A549 (cell line): Measurements from ENCODE around the gene AQP6. TPM values are rescaled to one million over a fixed set of nuclear protein-coding genes. Genes with fewer than 3 reads are reported as not detected.

Source experiments
- ATAC-seq, 2 experiments: fragments of 200-7000 bp in 1 of 2; fragments of >200 bp in 1 of 2; cut with Nextera tagmentation in 1 of 2; cut with Tn5 transposase in 1 of 2; 3 replicates each; pipeline versions ENCODE4 v1.8.0 to v1.9.1; 2018 to 2020; ENCODE audit warnings: mild to moderate bottlenecking in 1 of 2, moderate library complexity in 1 of 2
- CTCF ChIA-PET: fragments of 300-600 bp; sonication (Branson Sonifier 250); formaldehyde crosslinking; extraction: SDS; loops from one replicate; lab custom pipeline; 2021; ENCODE audit warnings: antibody characterized with exemption, inconsistent platforms; lab: Yijun Ruan, JAX
- POLR2A ChIA-PET: fragments of 350-600 bp; formaldehyde crosslinking; extraction: SDS; loops from one replicate; lab custom pipeline; 2021; ENCODE audit warnings: antibody characterized with exemption, inconsistent platforms; lab: Yijun Ruan, JAX
- DNase-seq, 2 experiments: peaks; one replicate each; pipeline versions ENCODE4 v3.0.0 to v3.0.0-alpha.2; 2011 to 2016; ENCODE audit warnings: low read depth in 1 of 2, low spot score in 1 of 2
- FAIRE-seq: peaks from 2 replicates; lab custom pipeline; 2011; peaks lifted over from hg19 to GRCh38; lab: Jason Lieb, UNC
- H3K27ac ChIP-seq, 2 experiments: fragments of >200 bp; sonication (Bioruptor Twin); formaldehyde crosslinking; 3 replicates each; pipeline ENCODE4 v1.5.1; 2016 to 2017
- H3K4me1 ChIP-seq: fragments of >200 bp; sonication (Bioruptor Twin); formaldehyde crosslinking; 3 replicates; pipeline ENCODE4 v1.6.1; 2016
- H3K4me2 ChIP-seq: fragments of >200 bp; sonication (Bioruptor Twin); formaldehyde crosslinking; 3 replicates; pipeline ENCODE4 v1.6.1; 2016
- H3K4me3 ChIP-seq: fragments of >200 bp; sonication (Bioruptor Twin); formaldehyde crosslinking; 3 replicates; pipeline ENCODE4 v1.5.1; 2016
- H3K9me3 ChIP-seq: fragments of >200 bp; sonication (Bioruptor Twin); formaldehyde crosslinking; 3 replicates; pipeline ENCODE4 v1.6.1; 2016
- BHLHE40 ChIP-seq: IDR thresholded peaks from 2 replicates; pipeline ENCODE4 v1.6.1; 2012; ENCODE audit warnings: low read depth, low read length, inconsistent platforms
- CBX2 ChIP-seq: fragments of 200-600 bp; sonication (generic); IDR thresholded peaks from 2 replicates; pipeline ENCODE4 v1.6.1; 2016; ENCODE audit warnings: low read depth, mild to moderate bottlenecking, borderline replicate concordance
- CEBPB ChIP-seq, 2 experiments: fragments of >200 bp in 1 of 2; sonication (Bioruptor Twin) in 1 of 2; formaldehyde crosslinking in 1 of 2; IDR thresholded peaks; 2 replicates each; pipeline ENCODE4 v1.6.1; 2012 to 2016
- CTCF ChIP-seq: fragments of >200 bp; sonication (Bioruptor Twin); formaldehyde crosslinking; IDR thresholded peaks from 3 replicates; pipeline ENCODE4 v1.5.1; 2016
- EHMT2 ChIP-seq: fragments of 200-600 bp; sonication (generic); IDR thresholded peaks from 2 replicates; pipeline ENCODE4 v1.6.1; 2016; ENCODE audit warnings: antibody characterized with exemption, low read depth, mild to moderate bottlenecking, moderate library complexity
- EP300 ChIP-seq, 2 experiments: fragments of >200 bp; sonication (Bioruptor Twin); formaldehyde crosslinking; IDR thresholded peaks; 2 replicates in 1 of 2; 3 replicates in 1 of 2; pipeline ENCODE4 v1.6.1; 2016 to 2017
- ESRRA ChIP-seq: fragments of 150-350 bp; IDR thresholded peaks from 2 replicates; pipeline ENCODE4 v1.6.1; 2014; ENCODE audit warnings: mild to moderate bottlenecking, low read length, borderline replicate concordance
- FOSL2 ChIP-seq, 2 experiments: fragments of 450-650 bp in 1 of 2; fragments of >200 bp in 1 of 2; sonication (Bioruptor Twin) in 1 of 2; formaldehyde crosslinking; IDR thresholded peaks; 2 replicates each; pipeline versions ENCODE4 v1.5.0 to v1.6.1; 2016 to 2020; ENCODE audit warnings: mild to moderate bottlenecking in 1 of 2, moderate library complexity in 1 of 2
- FOXS1 ChIP-seq: fragments of 250-450 bp; sonication (Bioruptor Pico); IDR thresholded peaks from 2 replicates; pipeline ENCODE4 v1.5.0; 2020; ENCODE audit warnings: mild to moderate bottlenecking, moderate library complexity
- HDAC2 ChIP-seq: fragments of 200-600 bp; sonication (generic); IDR thresholded peaks from 2 replicates; pipeline ENCODE4 v1.6.1; 2016
- HES2 ChIP-seq: fragments of >200 bp; sonication (Bioruptor Twin); formaldehyde crosslinking; IDR thresholded peaks from 2 replicates; pipeline ENCODE4 v1.6.1; 2016
- HEYL ChIP-seq: fragments of 250-450 bp; sonication (Bioruptor Pico); IDR thresholded peaks from 2 replicates; pipeline ENCODE4 v1.8.0; 2021; ENCODE audit warnings: mild to moderate bottlenecking, moderate library complexity
- HOXB13 ChIP-seq: fragments of 250-450 bp; sonication (Bioruptor Pico); IDR thresholded peaks from 2 replicates; pipeline ENCODE4 v1.5.0; 2020; ENCODE audit warnings: low read depth, mild to moderate bottlenecking, moderate library complexity
- JUN ChIP-seq, 2 experiments: fragments of >200 bp; sonication (Bioruptor Twin); formaldehyde crosslinking; IDR thresholded peaks; 2 replicates in 1 of 2; 3 replicates in 1 of 2; pipeline ENCODE4 v1.6.1; 2016 to 2017
- KDM1A ChIP-seq: fragments of 200-600 bp; sonication (generic); IDR thresholded peaks from 2 replicates; pipeline ENCODE4 v1.6.1; 2016; ENCODE audit warnings: low read depth, mild to moderate bottlenecking
- MAFK ChIP-seq: fragments of 450-650 bp; IDR thresholded peaks from 2 replicates; pipeline ENCODE4 v1.6.1; 2014; ENCODE audit not compliant: partially characterized antibody
- MAZ ChIP-seq: fragments of 150-350 bp; IDR thresholded peaks from 2 replicates; pipeline ENCODE4 v1.6.1; 2014; ENCODE audit warnings: antibody characterized with exemption, low read depth, low read length, borderline replicate concordance
- SMC3 ChIP-seq: fragments of >200 bp; sonication (Bioruptor Twin); formaldehyde crosslinking; IDR thresholded peaks from 3 replicates; pipeline ENCODE4 v1.6.1; 2018; ENCODE audit warnings: inconsistent platforms
- SREBF2 ChIP-seq: fragments of 450-650 bp; IDR thresholded peaks from 2 replicates; pipeline ENCODE4 v1.6.1; 2014; ENCODE audit warnings: mild to moderate bottlenecking, moderate library complexity
- TP53 ChIP-seq: fragments of 250-450 bp; sonication (Bioruptor Pico); IDR thresholded peaks from 2 replicates; pipeline ENCODE4 v1.5.0; 2021; ENCODE audit warnings: mild to moderate bottlenecking, moderate library complexity
- USF2 ChIP-seq: fragments of 450-650 bp; IDR thresholded peaks from 2 replicates; pipeline ENCODE4 v1.6.1; 2014; ENCODE audit warnings: antibody characterized with exemption
- ZFP36 ChIP-seq: fragments of 450-650 bp; IDR thresholded peaks from 2 replicates; pipeline ENCODE4 v1.6.1; 2014; ENCODE audit warnings: borderline replicate concordance; ENCODE audit not compliant: partially characterized antibody
- WGBS: methylation state at CpG from one replicate; pipeline ENCODE4 v1.1.6; 2017; ENCODE audit errors: missing lambda C conversion rate; 5-methylcytosine and 5-hydroxymethylcytosine counted together
- polyA plus RNA-seq, 4 experiments: library from polyadenylated mRNA; depleted of rRNA in 3 of 4; stranded (reverse); fragments of >200 nt; fragmentation: RNase III in 1 of 4; extraction: RNeasy Plus Mini Kit Qiagen cat#74134 plus additional on column Dnase treatment in 1 of 4; gene quantifications; 2 replicates in 3 of 4; 3 replicates in 1 of 4; pipeline ENCODE4 v1.2.3, GENCODE V29; 2011 to 2017
- TF ChIP-seq, protein P1 (sequence below): IDR thresholded peaks from 2 replicates; pipeline ENCODE4 v1.6.1; 2012
- TF ChIP-seq, protein P2 (sequence below): fragments of 150-350 bp; IDR thresholded peaks from 2 replicates; pipeline ENCODE4 v1.6.1; 2014; ENCODE audit warnings: low read depth, mild to moderate bottlenecking, low read length
- TF ChIP-seq, protein P3 (sequence below): fragments of 250-450 bp; sonication (Bioruptor Pico); IDR thresholded peaks from 2 replicates; pipeline ENCODE4 v1.5.0; 2020; ENCODE audit warnings: low read depth, mild to moderate bottlenecking, moderate library complexity

Gene AQP6
- polyA plus RNA-seq, 2 of the 4 experiments (the other 2 are of a cell fraction) = 0.05 TPM; not detected in 1

DNA sequence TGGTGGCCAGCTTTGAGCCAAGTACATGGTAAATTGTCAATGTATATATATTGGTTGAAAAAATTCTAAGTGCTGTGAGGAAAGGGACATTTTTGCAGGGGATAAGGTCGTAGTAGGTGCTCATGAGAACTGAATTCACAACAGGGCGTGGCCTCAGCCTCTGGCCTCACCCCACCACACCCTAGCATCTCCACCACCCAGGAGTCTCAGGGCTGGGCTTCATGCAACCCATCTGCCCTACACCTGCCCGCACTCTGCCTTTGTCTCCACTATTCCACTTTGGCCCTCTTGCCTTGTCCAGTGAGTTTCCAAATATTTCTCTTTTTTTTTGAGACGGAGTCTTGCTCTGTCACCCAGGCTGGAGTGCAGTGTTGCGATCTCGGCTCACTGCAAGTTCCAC is 44.3 kb upstream of the AQP6 start:
- Histone ChIP-seq H3K9me3 (no peaks in the 10 kb centered on the region), H3K4me3 (no peak overlapping the region), H3K27ac (no peak overlapping the region), H3K4me2 (no peak overlapping the region), H3K4me1 (peaks cover 7% of the 10 kb centered on the region; the same call in 2 of the 3 replicates)
- WGBS = 73% methylated on average over 6 of the region's 6 CpGs
- TF ChIP-seq HES2 (no peak), EP300 (IDR thresholded peaks at IDR 0.05) (no peak)
- TF ChIP-seq, protein P1, sequence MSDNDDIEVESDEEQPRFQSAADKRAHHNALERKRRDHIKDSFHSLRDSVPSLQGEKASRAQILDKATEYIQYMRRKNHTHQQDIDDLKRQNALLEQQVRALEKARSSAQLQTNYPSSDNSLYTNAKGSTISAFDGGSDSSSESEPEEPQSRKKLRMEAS = no peak
- no peak for DNase-seq
- no peak for ATAC-seq
- POLR2A ChIA-PET = no interaction called here
- CTCF ChIA-PET = interaction anchor here (0.6 to 2.1 kb wide), 7 partner anchors 17 to 146 kb away, joined by 3 to 13 read pairs (median 4); no protein-coding TSS in a partner anchor
- no peak for FAIRE-seq

DNA sequence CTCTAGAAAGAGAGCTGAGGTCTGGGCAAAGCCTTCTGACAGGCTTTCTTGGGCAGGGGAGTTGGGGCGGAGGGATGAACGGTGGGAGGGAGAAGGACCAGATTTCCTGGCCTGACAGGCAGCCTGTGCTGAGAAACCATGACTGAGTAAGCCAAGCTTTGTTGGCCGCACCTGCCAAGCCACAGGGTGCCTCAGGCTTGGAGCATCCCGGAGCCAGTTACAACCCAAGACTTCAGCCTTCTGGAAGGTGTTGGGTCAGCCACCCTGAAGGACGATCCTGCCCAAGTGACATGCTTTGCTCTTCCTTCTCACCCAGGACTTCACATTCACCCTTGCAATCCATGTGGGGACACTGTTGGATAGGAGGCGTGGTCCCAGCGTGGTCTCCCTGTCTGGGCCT is 43.2 kb upstream of the AQP6 start:
- FAIRE-seq (no peak), DNase-seq (no peak), ATAC-seq (no peak)
- WGBS = 76% methylated on average over 7 of the region's 7 CpGs
- Histone ChIP-seq H3K27ac (no peak overlapping the region), H3K4me3 (no peak overlapping the region), H3K4me1 (peaks cover 7% of the 10 kb centered on the region; the same call in 2 of the 3 replicates), H3K9me3 (no peaks in the 10 kb centered on the region), H3K4me2 (no peak overlapping the region)
- no peak for TF ChIP-seq CEBPB (IDR thresholded peaks at IDR 0.05)
- TF ChIP-seq, protein P2, sequence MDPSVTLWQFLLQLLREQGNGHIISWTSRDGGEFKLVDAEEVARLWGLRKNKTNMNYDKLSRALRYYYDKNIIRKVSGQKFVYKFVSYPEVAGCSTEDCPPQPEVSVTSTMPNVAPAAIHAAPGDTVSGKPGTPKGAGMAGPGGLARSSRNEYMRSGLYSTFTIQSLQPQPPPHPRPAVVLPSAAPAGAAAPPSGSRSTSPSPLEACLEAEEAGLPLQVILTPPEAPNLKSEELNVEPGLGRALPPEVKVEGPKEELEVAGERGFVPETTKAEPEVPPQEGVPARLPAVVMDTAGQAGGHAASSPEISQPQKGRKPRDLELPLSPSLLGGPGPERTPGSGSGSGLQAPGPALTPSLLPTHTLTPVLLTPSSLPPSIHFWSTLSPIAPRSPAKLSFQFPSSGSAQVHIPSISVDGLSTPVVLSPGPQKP = no peak
- TF ChIP-seq SMC3 = no peak
- TF ChIP-seq MAFK = no peak
- TF ChIP-seq HOXB13 = no peak
- no peak for TF ChIP-seq FOSL2 (IDR thresholded peaks at IDR 0.05)
- no peak for TF ChIP-seq FOSL2 (CRISPR knock-in tag; IDR thresholded peaks at IDR 0.05)
- no peak for TF ChIP-seq MAZ
- no peak for TF ChIP-seq FOXS1 (CRISPR knock-in tag)
- TF ChIP-seq JUN (IDR thresholded peaks at IDR 0.05) = no peak
- ChIA-PET POLR2A (no interaction called here), CTCF (interaction anchor here (0.7 to 5.9 kb wide), 7 partner anchors 16 to 141 kb away, joined by 3 to 45 read pairs (median 4); no protein-coding TSS in a partner anchor)

- 50% methylated on average over 3 of the region's 3 CpGs for WGBS
Observed at GRCh38 chr12:49930515-49931288, 42.0 kb upstream of the AQP6 start.

DNA sequence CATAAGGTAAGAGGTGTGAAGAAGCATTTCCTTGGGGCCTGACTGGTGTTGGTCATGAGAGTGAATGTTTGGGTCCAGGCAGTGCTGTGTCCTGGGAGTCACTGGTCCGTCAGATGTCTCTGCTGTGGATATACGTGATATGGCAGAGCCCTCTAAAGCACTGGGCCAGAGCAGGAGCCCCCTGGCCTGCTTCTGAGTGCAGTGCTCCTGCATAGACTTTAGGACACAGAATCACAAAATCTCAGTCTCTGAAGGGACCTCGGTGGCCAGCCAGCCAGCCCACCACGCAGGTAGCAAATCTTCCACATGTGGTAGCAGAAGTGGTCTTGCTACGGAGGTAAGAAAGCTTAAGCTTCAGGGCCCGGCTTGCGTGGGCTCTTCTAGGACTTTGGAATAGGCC is 40.7 kb upstream of the AQP6 start:
- Histone ChIP-seq H3K4me3 (no peak overlapping the region), H3K4me1 (peaks cover 7% of the 10 kb centered on the region; the same call in 2 of the 3 replicates), H3K9me3 (no peaks in the 10 kb centered on the region), H3K27ac (no peak overlapping the region), H3K4me2 (no peak overlapping the region)
- no peak for DNase-seq
- POLR2A ChIA-PET = no interaction called here
- FAIRE-seq = no peak
- ATAC-seq = peak in 1 of 2 experiments; percentile 24; a peak in 1 of 6 replicates
- CTCF ChIA-PET = interaction anchor here (0.9 to 5.9 kb wide), 10 partner anchors 10 to 589 kb away, joined by 3 to 45 read pairs (median 4); no protein-coding TSS in a partner anchor
- WGBS = 62% methylated on average over 7 of the region's 7 CpGs
- TF ChIP-seq HDAC2 (no peak), ZFP36 (no peak), CEBPB (IDR thresholded peaks at IDR 0.05) (no peak), USF2 (no peak), CTCF (no peak), KDM1A (no peak), BHLHE40 (no peak), SREBF2 (no peak), TP53 (no peak), CBX2 (no peak)
- TF ChIP-seq, protein P3, sequence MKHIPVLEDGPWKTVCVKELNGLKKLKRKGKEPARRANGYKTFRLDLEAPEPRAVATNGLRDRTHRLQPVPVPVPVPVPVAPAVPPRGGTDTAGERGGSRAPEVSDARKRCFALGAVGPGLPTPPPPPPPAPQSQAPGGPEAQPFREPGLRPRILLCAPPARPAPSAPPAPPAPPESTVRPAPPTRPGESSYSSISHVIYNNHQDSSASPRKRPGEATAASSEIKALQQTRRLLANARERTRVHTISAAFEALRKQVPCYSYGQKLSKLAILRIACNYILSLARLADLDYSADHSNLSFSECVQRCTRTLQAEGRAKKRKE (CRISPR knock-in tag) = no peak

More at GRCh38 chr12:49930515-49931288, 42.0 kb upstream of the AQP6 start:
- Histone ChIP-seq H3K4me1 (peaks cover 7% of the 10 kb centered on the region; the same call in 2 of the 3 replicates), H3K4me2 (0 out of 3 replicates have a peak overlapping the region, but pooled peaks have one; percentile 8), H3K4me3 (no peak overlapping the region), H3K9me3 (no peaks in the 10 kb centered on the region), H3K27ac (no peak overlapping the region)
- ATAC-seq = peak; percentile 40 to 54; a peak in 1 of 6 replicates
- no peak for DNase-seq
- POLR2A ChIA-PET = no interaction called here
- CTCF ChIA-PET = interaction anchor here (1.0 to 5.9 kb wide), 8 partner anchors 12 to 588 kb away, joined by 3 to 45 read pairs (median 4); no protein-coding TSS in a partner anchor
- no peak for TF ChIP-seq ESRRA
- TF ChIP-seq HEYL (CRISPR knock-in tag) = no peak
- TF ChIP-seq EHMT2 = no peak
- TF ChIP-seq FOSL2 (IDR thresholded peaks at IDR 0.05) = no peak
- TF ChIP-seq FOSL2 (CRISPR knock-in tag; IDR thresholded peaks at IDR 0.05) = peak; percentile 46; the same call in 1 of the 2 replicates
- FAIRE-seq = no peak
